NCI-H1930 (cell line): ENCODE measurements around the gene PLTP.
A peak's percentile ranks its signal among the peaks of the same experiment; 100 is the strongest.
"Not testable (repeated sequence)": the region's sequence is repeated elsewhere in the genome, so short reads cannot be mapped to it uniquely, and the experiment has no call there.

Source experiments
- DNase-seq, 2 experiments: peaks; one replicate each; lab custom pipeline; 2025; lab: John Stamatoyannopoulos, UW

The PLTP gene

GRCh38 chr20:45897289-45897688 is 14.7 kb downstream of the PLTP start:
- DNase-seq = no peak

GRCh38 chr20:45896641-45897161 is 15.3 kb downstream of the PLTP start:
- no peak for DNase-seq

- no peak for DNase-seq
Measured at GRCh38 chr20:45894797-45895196, 17.2 kb downstream of the PLTP start.

- DNase-seq = no peak
Measured at GRCh38 chr20:45893831-45894230, 18.1 kb downstream of the PLTP start.

- no peak for DNase-seq
Measured at GRCh38 chr20:45892828-45893500, 19.0 kb downstream of the PLTP start.

- DNase-seq = no peak
Measured at GRCh38 chr20:45892049-45892825, 19.7 kb downstream of the PLTP start.

GRCh38 chr20:45890985-45891983 is 20.7 kb downstream of the PLTP start, which contains the start of the genes CTSA and NEURL2:
Gene CTSA (plus strand): TSS chr20:45891335. CDS start chr20:45891569, 234 bp downstream.
Gene NEURL2 (minus strand): TSS chr20:45891208. CDS start chr20:45890991, 217 bp downstream.
- peak; percentile 89 to 94 for DNase-seq

- peak; percentile 79 to 83 for DNase-seq
Measured at GRCh38 chr20:45890077-45890984, 21.6 kb downstream of the PLTP start.

GRCh38 chr20:45888681-45889080 is 23.3 kb downstream of the PLTP start:
- no peak for DNase-seq

- no peak for DNase-seq
Measured at GRCh38 chr20:45887346-45887715, 24.6 kb downstream of the PLTP start, which contains the start of gene SPATA25. Gene SPATA25 (minus strand): TSS chr20:45887622. CDS start chr20:45887590, 32 bp downstream.

- no peak for DNase-seq
Measured at GRCh38 chr20:45886590-45887345, 25.2 kb downstream of the PLTP start.

GRCh38 chr20:45883100-45883469 is 28.9 kb downstream of the PLTP start:
- no peak for DNase-seq

GRCh38 chr20:45882469-45883099 is 29.4 kb downstream of the PLTP start:
- DNase-seq = no peak

GRCh38 chr20:45880988-45881788 is 30.8 kb downstream of the PLTP start, which contains the start of gene ZSWIM1:
Gene ZSWIM1 (plus strand): TSS chr20:45881227. CDS start chr20:45882593, 1,366 bp downstream.
- DNase-seq = peak; percentile 99

- no peak for DNase-seq
Measured at GRCh38 chr20:45878076-45878761, 33.7 kb downstream of the PLTP start.

- no peak for DNase-seq
Measured at GRCh38 chr20:45874576-45874975, 37.4 kb downstream of the PLTP start.

GRCh38 chr20:45874104-45874481 is 37.9 kb downstream of the PLTP start:
- DNase-seq = not testable (repeated sequence)
